SK-N-MC (cell line): ENCODE results near the gene KRT9.

Experiments used
- DNase-seq: peaks from one replicate; pipeline ENCODE4 v3.0.0-alpha.2; 2011; ENCODE audit warnings: low read depth, low spot score
- H3K27ac ChIP-seq: fragments of 200-600 bp; sonication (generic); 2 replicates; pipeline ENCODE4 v1.5.1; 2016; ENCODE audit warnings: mixed run types
- H3K36me3 ChIP-seq: fragments of 200-600 bp; sonication (generic); 2 replicates; pipeline ENCODE4 v1.6.1; 2017; ENCODE audit warnings: antibody characterized with exemption, low read length, mixed read lengths; ENCODE audit not compliant: insufficient read depth
- H3K4me3 ChIP-seq: fragments of 200-600 bp; sonication (generic); 2 replicates; pipeline ENCODE4 v1.5.1; 2016
- H3K9ac ChIP-seq: fragments of 200-600 bp; sonication (generic); 2 replicates; pipeline ENCODE4 v1.8.0; 2017; ENCODE audit warnings: mixed run types, mixed read lengths; ENCODE audit not compliant: insufficient read length
- H3K9me3 ChIP-seq: fragments of 200-600 bp; sonication (generic); 2 replicates; pipeline ENCODE4 v1.6.1; 2017; ENCODE audit warnings: low read depth, mild to moderate bottlenecking, antibody characterized with exemption, low read length, moderate library complexity, mixed read lengths
- EZH2 ChIP-seq: fragments of 200-600 bp; sonication (generic); IDR thresholded peaks from one replicate; pipeline ENCODE4 v1.6.1; 2017; ENCODE audit warnings: antibody characterized with exemption
- FOXP2 ChIP-seq: optimal IDR thresholded peaks from 2 replicates; pipeline ENCODE3; 2011; ENCODE audit warnings: mild to moderate bottlenecking, moderate library complexity; ENCODE audit not compliant: insufficient read depth; ENCODE audit errors: extremely low read length, control extremely low read depth
- POLR2AphosphoS5 ChIP-seq: IDR thresholded peaks from 2 replicates; pipeline ENCODE4 v1.6.1; 2012; ENCODE audit warnings: mild to moderate bottlenecking, low read depth, low read length, borderline replicate concordance

KRT9 gene

GRCh38 chr17:41521574-41522261 is 50.1 kb downstream of the KRT9 start:
- no peaks in the 10 kb centered on the region for H3K36me3 ChIP-seq
- no peak overlapping the region for H3K4me3 ChIP-seq
- no peaks in the 10 kb centered on the region for H3K9me3 ChIP-seq
- no peak overlapping the region for H3K9ac ChIP-seq
- TF ChIP-seq POLR2AphosphoS5 = no peak
- H3K27ac ChIP-seq = no peak overlapping the region
- DNase-seq = no peak

- no peak overlapping the region for H3K4me3 ChIP-seq
- no peak overlapping the region for H3K9ac ChIP-seq
- no peaks in the 10 kb centered on the region for H3K9me3 ChIP-seq
- DNase-seq = no peak
- no peak overlapping the region for H3K27ac ChIP-seq
- TF ChIP-seq EZH2 (no peak), FOXP2 (no peak), POLR2AphosphoS5 (no peak)
- H3K36me3 ChIP-seq = no peaks in the 10 kb centered on the region
These were observed 50.9 kb downstream of the KRT9 start for GRCh38 chr17:41520821-41521521.

GRCh38 chr17:41519501-41520224 is 52.2 kb downstream of the KRT9 start:
- Histone ChIP-seq H3K4me3 (no peak overlapping the region), H3K27ac (no peak overlapping the region), H3K36me3 (no peaks in the 10 kb centered on the region), H3K9me3 (no peaks in the 10 kb centered on the region), H3K9ac (no peak overlapping the region)
- DNase-seq = no peak
- TF ChIP-seq EZH2 = no peak
- TF ChIP-seq FOXP2 = no peak
- no peak for TF ChIP-seq POLR2AphosphoS5

GRCh38 chr17:41518789-41519449 is 52.9 kb downstream of the KRT9 start, which contains the start of gene KRT15:
Gene KRT15 (minus strand): TSS chr17:41518890. CDS start chr17:41518827, 63 bp downstream.
- DNase-seq = no peak
- no peak within 1 kb of the TSS for H3K9ac ChIP-seq
- no peaks in the 10 kb centered on the region for H3K36me3 ChIP-seq
- no peak within 1 kb of the TSS for H3K4me3 ChIP-seq
- no peak for TF ChIP-seq EZH2
- no peak for TF ChIP-seq FOXP2
- TF ChIP-seq POLR2AphosphoS5 = no peak
- no peak within 1 kb of the TSS for H3K27ac ChIP-seq
- no peaks in the 10 kb centered on the region for H3K9me3 ChIP-seq

DNA sequence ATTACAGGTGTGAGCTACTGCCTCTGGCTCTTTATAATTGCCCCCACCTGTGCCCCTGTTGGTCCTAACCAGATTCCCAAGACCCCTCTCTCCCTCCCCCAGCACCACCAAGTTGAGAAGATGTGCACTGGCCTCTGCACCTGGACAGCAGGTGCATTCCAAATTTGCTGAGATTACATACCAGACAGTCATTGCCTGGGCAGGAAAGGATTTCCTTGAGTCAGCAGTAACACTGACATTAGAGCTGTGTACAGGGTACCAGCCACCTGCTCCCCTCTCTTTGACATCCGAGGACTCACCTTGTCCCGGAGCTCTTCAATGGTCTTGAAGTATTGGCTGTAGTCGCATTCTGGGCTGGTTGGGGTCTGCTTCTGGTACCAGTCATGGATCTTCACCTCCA is 53.8 kb downstream of the KRT9 start:
- Histone ChIP-seq H3K36me3 (no peaks in the 10 kb centered on the region), H3K27ac (no peak overlapping the region), H3K4me3 (no peak overlapping the region), H3K9ac (no peak overlapping the region), H3K9me3 (no peaks in the 10 kb centered on the region)
- no peak for DNase-seq
- TF ChIP-seq POLR2AphosphoS5 = no peak
- no peak for TF ChIP-seq EZH2
- no peak for TF ChIP-seq FOXP2

DNA sequence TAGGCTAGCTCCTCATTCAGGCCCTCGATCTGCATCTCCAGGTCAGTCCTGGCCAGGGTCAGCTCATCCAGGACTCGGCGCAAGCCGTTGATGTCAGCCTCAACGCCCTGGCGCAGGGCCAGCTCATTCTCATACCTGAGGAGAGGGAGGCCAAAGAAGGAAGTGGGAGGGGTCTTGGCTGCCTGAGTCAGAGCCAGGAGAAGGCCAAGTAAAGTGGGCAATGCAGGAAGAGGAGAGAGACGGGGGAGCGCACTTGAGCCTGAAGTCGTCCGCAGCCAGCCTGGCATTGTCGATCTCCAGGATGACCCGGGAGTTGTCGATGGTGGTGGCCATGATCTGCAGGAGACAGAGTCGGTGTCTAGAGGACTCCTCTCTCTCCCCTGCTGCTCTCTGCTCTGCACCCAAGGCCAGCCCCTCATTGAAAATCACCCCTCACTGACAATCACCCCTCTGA is 55.0 kb downstream of the KRT9 start:
- TF ChIP-seq POLR2AphosphoS5 (no peak), EZH2 (no peak)
- H3K27ac ChIP-seq = no peak overlapping the region
- no peaks in the 10 kb centered on the region for H3K9me3 ChIP-seq
- no peaks in the 10 kb centered on the region for H3K36me3 ChIP-seq
- no peak overlapping the region for H3K4me3 ChIP-seq
- DNase-seq = no peak
- no peak overlapping the region for H3K9ac ChIP-seq

DNA sequence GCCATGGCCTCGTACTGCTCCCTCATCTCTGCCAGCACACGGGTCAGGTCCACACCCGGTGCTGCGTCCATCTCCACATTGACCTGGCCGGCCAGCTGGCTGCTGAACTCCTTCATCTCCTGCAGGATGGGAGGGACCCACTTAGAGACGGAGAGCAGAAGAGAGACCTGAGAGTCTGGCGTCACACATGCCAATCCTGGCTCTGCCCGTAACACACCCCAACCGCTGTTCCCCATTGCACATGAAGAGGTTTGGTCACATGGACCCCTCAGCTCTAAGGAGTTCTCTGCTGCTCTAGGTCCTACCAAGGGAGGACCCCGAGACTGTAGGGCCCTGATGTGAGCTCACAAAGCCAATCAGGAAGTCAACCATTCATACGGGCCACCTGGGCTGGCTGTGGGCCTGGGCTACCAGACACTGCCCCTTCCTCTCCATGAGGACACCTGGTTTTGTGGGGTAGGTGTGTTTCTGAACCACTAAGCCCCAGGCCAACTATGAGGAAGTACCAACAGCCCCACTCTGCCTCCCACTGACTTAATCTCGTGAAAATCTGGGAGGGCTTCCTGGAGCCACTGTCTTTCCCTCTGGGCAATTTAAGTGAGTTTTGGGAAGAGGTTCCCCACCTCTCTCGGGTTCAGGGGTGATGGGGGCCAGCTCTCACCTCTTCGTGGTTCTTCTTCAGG is 55.6 kb downstream of the KRT9 start:
- no peak overlapping the region for H3K9ac ChIP-seq
- no peak overlapping the region for H3K27ac ChIP-seq
- no peak for DNase-seq
- TF ChIP-seq FOXP2 = no peak
- no peaks in the 10 kb centered on the region for H3K9me3 ChIP-seq
- no peaks in the 10 kb centered on the region for H3K36me3 ChIP-seq
- H3K4me3 ChIP-seq = no peak overlapping the region
